Transverse colon (tissue), 4 donors: ENCODE data around the gene FARSB.

ENCODE experiments used
- POLR2A ChIP-seq: fragments of 450-650 bp; IDR thresholded peaks from one replicate; pipeline ENCODE4 v1.6.1; 2016; ENCODE audit warnings: antibody characterized with exemption, mild to moderate bottlenecking, moderate library complexity
- POLR2AphosphoS5 ChIP-seq, 3 donors: sonication (generic); formaldehyde crosslinking; IDR thresholded peaks; one replicate each; pipeline ENCODE4 v1.6.1; 2016; ENCODE audit warnings: antibody characterized with exemption in 3 of 3
- TF ChIP-seq, protein P1 (sequence below), 5 experiments: fragments of 200-600 bp in 3 of 5; fragments of 450-650 bp in 2 of 5; sonication (generic) in 3 of 5; IDR thresholded peaks; 1 replicate in 2 of 5; 2 replicates in 3 of 5; pipeline ENCODE4 v1.5.1; 2016 to 2017; ENCODE audit warnings: antibody characterized with exemption in 5 of 5, inconsistent platforms in 3 of 5, mild to moderate bottlenecking in 2 of 5, moderate library complexity in 1 of 5

DNA sequence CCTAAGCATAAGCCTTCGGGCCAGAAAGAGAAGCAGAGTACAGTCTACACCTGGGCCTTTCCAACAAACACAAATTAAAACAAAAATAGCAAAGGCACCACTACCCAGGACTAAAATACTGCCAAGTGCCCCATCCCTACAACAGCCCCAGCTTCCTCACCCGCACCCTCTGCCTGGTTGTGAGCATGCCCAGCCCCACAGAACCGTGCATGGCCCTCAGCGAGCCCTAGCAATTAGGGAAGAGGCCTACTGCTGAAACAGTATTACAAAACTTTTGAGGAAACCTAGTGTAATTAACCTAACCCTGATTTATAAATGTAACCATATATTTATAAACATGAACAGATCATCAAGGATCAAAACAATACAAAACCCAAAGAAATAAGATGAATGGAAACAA, 44.2 kb downstream of the FARSB start:
- TF ChIP-seq POLR2AphosphoS5 (IDR thresholded peaks at IDR 0.05) (no peak), POLR2A (no peak)
- TF ChIP-seq, protein P1, sequence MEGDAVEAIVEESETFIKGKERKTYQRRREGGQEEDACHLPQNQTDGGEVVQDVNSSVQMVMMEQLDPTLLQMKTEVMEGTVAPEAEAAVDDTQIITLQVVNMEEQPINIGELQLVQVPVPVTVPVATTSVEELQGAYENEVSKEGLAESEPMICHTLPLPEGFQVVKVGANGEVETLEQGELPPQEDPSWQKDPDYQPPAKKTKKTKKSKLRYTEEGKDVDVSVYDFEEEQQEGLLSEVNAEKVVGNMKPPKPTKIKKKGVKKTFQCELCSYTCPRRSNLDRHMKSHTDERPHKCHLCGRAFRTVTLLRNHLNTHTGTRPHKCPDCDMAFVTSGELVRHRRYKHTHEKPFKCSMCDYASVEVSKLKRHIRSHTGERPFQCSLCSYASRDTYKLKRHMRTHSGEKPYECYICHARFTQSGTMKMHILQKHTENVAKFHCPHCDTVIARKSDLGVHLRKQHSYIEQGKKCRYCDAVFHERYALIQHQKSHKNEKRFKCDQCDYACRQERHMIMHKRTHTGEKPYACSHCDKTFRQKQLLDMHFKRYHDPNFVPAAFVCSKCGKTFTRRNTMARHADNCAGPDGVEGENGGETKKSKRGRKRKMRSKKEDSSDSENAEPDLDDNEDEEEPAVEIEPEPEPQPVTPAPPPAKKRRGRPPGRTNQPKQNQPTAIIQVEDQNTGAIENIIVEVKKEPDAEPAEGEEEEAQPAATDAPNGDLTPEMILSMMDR (IDR thresholded peaks at IDR 0.05): no peak
